Measurements from ENCODE around the gene SNAP47. TPM values are rescaled to one million over a fixed set of nuclear protein-coding genes. Genes with fewer than 3 reads are reported as not detected.

SNAP47 gene
- total and polyA plus RNA-seq, 2 experiments from 2014 or later, result 42.6 to 49.6 TPM

- H3K4me2 ChIP-seq, result peak overlapping the region; percentile 93
- no peak for DNase-seq (ENCODE audit: low spot score)
- TF ChIP-seq CTCF (IDR thresholded peaks at IDR 0.05; ENCODE audit: poor library complexity) (no peak), EZH2 (IDR thresholded peaks at IDR 0.05; ENCODE audit: borderline replicate concordance) (no peak), EZH2phosphoT487 (IDR thresholded peaks at IDR 0.05; ENCODE audit: low read depth, severe bottlenecking, unreplicated experiment) (no peak)
- H3K9me2 ChIP-seq (replicated peaks; ENCODE audit: insufficient read depth), result no peaks in the 10 kb centered on the region
- peaks cover 74% of the 10 kb centered on the region for H3K79me2 ChIP-seq
- 0% methylated on average over 18 of the region's 31 CpGs for WGBS (ENCODE audit: low lambda C conversion rate, missing lambda C conversion rate)
- H3K36me3 ChIP-seq (replicated peaks; ENCODE audit: insufficient read depth, low read depth), result no peaks in the 10 kb centered on the region
- peak overlapping the region; percentile 86 for H2AFZ ChIP-seq
- peaks cover 5% of the 10 kb centered on the region for H4K20me1 ChIP-seq (ENCODE audit: insufficient read depth, poor library complexity, severe bottlenecking)
- H3K4me3 ChIP-seq, result peak overlapping the region; percentile 99
- no peaks in the 10 kb centered on the region for H3K9me3 ChIP-seq (ENCODE audit: low read depth)
- peak overlapping the region; percentile 93 for H3K27ac ChIP-seq
- peaks cover 7% of the 10 kb centered on the region for H3K4me1 ChIP-seq (ENCODE audit: insufficient read depth)
- H3K27me3 ChIP-seq, result no peaks in the 10 kb centered on the region
Measured at GRCh38 chr1:227735539-227736285, 477 bp downstream of the SNAP47 start.

GRCh38 chr1:227736814-227737432 is 1.7 kb downstream of the SNAP47 start:
- no peaks in the 10 kb centered on the region for H3K9me3 ChIP-seq (ENCODE audit: low read depth)
- H3K36me3 ChIP-seq (replicated peaks; ENCODE audit: insufficient read depth, low read depth), result no peaks in the 10 kb centered on the region
- H3K4me3 ChIP-seq, result no peak overlapping the region
- TF ChIP-seq EZH2 (IDR thresholded peaks at IDR 0.05; ENCODE audit: borderline replicate concordance) (no peak), CTCF (IDR thresholded peaks at IDR 0.05; ENCODE audit: poor library complexity) (no peak), EZH2phosphoT487 (IDR thresholded peaks at IDR 0.05; ENCODE audit: low read depth, severe bottlenecking, unreplicated experiment) (no peak)
- WGBS (ENCODE audit: low lambda C conversion rate, missing lambda C conversion rate), result 81% methylated on average over 11 of the region's 11 CpGs
- no peaks in the 10 kb centered on the region for H3K27me3 ChIP-seq
- peaks cover 6% of the 10 kb centered on the region for H3K4me1 ChIP-seq (ENCODE audit: insufficient read depth)
- H4K20me1 ChIP-seq (ENCODE audit: insufficient read depth, poor library complexity, severe bottlenecking), result peaks cover 5% of the 10 kb centered on the region
- no peak overlapping the region for H3K27ac ChIP-seq
- no peak overlapping the region for H2AFZ ChIP-seq
- H3K79me2 ChIP-seq, result peaks cover 84% of the 10 kb centered on the region
- H3K9me2 ChIP-seq (replicated peaks; ENCODE audit: insufficient read depth), result no peaks in the 10 kb centered on the region
- peak overlapping the region; percentile 93 for H3K4me2 ChIP-seq
- no peak for DNase-seq (ENCODE audit: low spot score)

- no peak overlapping the region for H3K4me2 ChIP-seq
- peaks cover 90% of the 10 kb centered on the region for H3K79me2 ChIP-seq
- H3K9me3 ChIP-seq (ENCODE audit: low read depth), result no peaks in the 10 kb centered on the region
- DNase-seq (ENCODE audit: low spot score), result no peak
- peaks cover 6% of the 10 kb centered on the region for H3K4me1 ChIP-seq (ENCODE audit: insufficient read depth)
- no peaks in the 10 kb centered on the region for H3K9me2 ChIP-seq (replicated peaks; ENCODE audit: insufficient read depth)
- peaks cover 10% of the 10 kb centered on the region for H4K20me1 ChIP-seq (ENCODE audit: insufficient read depth, poor library complexity, severe bottlenecking)
- 90% methylated on average over 9 of the region's 9 CpGs for WGBS (ENCODE audit: low lambda C conversion rate, missing lambda C conversion rate)
- no peaks in the 10 kb centered on the region for H3K36me3 ChIP-seq (replicated peaks; ENCODE audit: insufficient read depth, low read depth)
- H3K4me3 ChIP-seq, result no peak overlapping the region
- no peak overlapping the region for H3K27ac ChIP-seq
- no peak overlapping the region for H2AFZ ChIP-seq
- TF ChIP-seq CTCF (IDR thresholded peaks at IDR 0.05; ENCODE audit: poor library complexity) (no peak), EZH2phosphoT487 (IDR thresholded peaks at IDR 0.05; ENCODE audit: low read depth, severe bottlenecking, unreplicated experiment) (no peak), EZH2 (IDR thresholded peaks at IDR 0.05; ENCODE audit: borderline replicate concordance) (no peak)
- no peaks in the 10 kb centered on the region for H3K27me3 ChIP-seq
Measured at GRCh38 chr1:227738820-227739219, 3.6 kb downstream of the SNAP47 start.

All from hepatocyte (in vitro differentiated cells).